PC-9 (cell line): ENCODE results near the gene SCN1B.

ENCODE experiments used
- EZH2 ChIP-seq: fragments of 200-600 bp; sonication (generic); IDR thresholded peaks from 2 replicates; pipeline ENCODE4 v1.8.0; 2017; ENCODE audit warnings: antibody characterized with exemption, low read depth
- TF ChIP-seq, protein P1 (sequence below): fragments of 200-600 bp; sonication (generic); conservative IDR thresholded peaks from 2 replicates; pipeline ENCODE4 v1.6.1; 2017; ENCODE audit warnings: mixed run types, antibody characterized with exemption, mild to moderate bottlenecking, moderate library complexity

DNA sequence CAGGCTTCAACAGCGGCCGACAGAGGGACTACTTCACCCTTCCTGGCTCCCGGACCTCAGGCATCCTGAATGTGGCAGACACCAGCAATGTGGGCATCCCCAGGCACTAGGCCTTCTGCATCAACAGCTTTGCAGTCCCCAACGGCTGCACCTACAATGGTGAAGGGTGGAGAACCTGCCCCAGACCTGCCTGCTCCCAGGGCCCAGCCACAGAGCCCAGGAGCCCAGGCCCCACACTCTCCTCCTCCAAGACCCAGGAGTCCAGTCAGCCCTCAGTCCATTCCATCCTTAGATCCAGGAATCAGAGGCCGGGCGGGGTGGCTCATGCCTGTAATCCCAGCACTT is 45.7 kb downstream of the SCN1B start:
- TF ChIP-seq, protein P1, sequence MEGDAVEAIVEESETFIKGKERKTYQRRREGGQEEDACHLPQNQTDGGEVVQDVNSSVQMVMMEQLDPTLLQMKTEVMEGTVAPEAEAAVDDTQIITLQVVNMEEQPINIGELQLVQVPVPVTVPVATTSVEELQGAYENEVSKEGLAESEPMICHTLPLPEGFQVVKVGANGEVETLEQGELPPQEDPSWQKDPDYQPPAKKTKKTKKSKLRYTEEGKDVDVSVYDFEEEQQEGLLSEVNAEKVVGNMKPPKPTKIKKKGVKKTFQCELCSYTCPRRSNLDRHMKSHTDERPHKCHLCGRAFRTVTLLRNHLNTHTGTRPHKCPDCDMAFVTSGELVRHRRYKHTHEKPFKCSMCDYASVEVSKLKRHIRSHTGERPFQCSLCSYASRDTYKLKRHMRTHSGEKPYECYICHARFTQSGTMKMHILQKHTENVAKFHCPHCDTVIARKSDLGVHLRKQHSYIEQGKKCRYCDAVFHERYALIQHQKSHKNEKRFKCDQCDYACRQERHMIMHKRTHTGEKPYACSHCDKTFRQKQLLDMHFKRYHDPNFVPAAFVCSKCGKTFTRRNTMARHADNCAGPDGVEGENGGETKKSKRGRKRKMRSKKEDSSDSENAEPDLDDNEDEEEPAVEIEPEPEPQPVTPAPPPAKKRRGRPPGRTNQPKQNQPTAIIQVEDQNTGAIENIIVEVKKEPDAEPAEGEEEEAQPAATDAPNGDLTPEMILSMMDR: no peak
- no peak for TF ChIP-seq EZH2
